Measurements from ENCODE around the gene ZBTB7C.

The ZBTB7C gene

DNA sequence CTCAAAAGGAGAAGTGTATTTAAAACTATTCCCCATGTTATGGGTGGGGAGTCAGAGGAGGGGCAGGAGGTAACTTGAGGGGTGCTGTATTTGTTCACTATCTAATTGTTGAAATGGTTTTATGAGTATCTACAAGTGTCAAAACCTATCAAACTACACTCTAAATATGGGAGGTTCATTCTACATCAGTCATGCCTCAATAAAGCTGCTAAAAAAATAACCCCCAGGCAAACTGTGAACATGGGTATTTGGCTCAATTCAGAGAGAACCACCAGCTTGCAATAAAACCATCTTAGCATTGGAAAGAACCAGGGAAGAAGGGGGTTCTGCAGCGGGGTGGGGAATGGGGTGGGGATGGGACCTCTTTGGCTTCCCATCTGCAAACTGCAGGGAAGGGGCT is 302.7 kb downstream of the ZBTB7C start:
- DNase-seq = no peak

DNA sequence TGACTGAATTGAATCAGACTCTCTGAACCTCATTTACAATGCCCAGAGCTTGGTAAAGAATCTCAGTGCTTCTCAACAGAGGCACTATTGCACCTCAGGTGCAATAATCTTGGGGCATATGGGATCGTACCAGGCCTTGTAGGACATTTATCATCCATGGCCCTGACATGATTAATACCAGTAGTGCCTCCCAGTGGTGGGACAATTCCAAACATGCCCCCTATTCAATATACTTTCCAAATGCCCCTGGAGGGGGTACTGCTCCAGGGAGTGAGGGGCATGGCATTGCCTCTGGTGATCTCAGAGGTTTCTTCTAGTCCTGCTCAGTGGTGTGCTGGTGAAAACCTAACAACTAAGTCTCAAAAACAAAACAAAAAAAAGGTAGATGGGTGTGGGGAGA is 303.9 kb downstream of the ZBTB7C start:
- no peak for DNase-seq

DNA sequence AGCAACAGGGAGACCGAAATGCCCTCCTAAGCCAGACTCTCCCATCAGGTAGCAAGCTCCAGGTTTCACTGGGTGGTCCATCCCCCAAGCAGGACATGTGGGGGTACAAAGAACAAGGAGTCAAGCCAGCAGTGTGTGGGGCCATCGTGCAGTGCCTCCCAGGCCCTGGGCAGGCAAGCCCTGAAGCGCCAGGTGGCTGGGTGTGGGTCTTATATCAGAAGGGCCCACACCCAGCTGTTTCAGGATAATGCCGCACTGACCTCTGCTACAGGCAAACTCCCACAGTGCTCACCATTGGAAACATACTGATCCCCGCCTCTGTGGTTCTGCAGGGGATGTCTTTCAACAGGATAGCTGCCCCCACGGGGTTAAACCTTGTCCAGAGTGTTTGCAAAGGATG is 304.5 kb downstream of the ZBTB7C start:
- DNase-seq = no peak

DNA sequence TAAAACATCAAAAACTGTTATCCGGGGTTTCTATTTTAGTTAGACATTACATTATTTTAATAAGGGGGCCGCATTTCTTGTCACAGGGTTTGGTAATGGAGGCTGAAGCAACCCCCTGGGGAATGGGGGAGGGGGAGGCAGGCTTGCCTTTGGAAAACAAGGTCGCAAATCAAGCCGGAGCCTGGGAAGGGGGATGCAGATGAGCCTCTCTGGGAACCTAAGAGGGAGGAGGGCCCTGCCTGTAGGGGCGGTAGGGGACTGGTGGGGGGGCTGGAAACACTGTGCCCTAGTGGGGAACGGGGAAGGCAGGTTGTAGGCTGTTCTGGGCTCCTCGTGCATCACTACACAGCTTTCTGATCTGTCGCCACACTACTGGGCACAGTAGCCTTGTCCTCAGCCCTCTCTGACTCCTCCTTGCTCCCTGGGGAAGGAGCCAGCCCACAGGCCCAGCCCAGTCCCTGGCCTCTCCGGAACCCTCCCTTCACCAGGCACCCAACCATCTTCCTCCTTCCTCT is 308.5 kb downstream of the ZBTB7C start:
- DNase-seq = no peak

DNA sequence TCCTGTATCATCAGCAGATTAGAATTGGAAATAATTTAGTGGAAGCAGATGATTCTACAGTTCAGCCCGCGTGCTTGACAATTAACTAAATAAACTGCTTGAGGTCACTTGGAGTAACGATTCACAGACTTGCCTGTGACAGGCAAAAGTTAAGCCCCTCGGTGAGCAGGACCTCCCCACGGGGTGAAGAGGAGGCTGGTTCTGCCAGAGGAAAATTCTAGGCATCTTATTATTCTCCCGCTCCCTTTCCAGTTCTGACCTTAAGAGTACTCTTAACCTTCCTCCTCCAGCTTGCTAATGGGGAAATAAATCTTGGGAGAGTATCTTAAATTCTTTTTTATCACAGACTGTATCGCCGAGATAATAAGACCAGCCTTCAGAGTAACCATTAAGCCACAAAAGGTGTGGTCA is 309.0 kb downstream of the ZBTB7C start:
- DNase-seq = no peak

DNA sequence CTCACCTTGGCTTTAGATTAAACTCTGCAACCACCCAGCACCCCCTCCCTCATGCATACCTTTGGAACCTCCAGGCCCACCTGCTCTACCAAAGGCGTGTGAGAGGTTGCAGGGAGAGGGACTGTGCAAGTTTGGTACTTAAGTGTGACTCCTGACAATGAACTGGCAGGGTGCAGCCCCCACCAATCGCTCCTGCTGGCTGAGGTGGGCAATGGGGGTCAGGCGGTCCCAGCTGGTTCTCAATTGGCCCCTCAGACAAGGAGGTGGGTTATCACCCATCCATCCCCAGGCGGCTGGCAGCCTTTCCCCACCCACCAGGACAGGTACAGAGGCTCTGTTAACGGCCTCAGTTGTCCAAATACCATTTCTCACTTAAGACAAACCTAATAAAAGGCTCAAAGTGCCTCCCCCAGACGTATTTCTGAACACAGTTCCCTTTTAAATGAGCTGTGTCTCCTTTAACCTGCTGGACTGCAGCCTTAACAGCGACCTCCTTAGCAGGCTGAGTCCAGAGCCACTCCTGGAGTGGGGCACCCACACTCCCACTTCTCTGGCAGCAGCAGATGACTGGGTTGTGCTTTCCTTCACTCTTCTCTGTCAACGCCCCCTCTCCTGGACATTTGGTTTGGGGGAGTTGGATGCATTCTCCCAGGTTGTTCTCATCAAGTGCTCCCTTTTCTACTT is 309.6 kb downstream of the ZBTB7C start:
- DNase-seq = no peak

DNA sequence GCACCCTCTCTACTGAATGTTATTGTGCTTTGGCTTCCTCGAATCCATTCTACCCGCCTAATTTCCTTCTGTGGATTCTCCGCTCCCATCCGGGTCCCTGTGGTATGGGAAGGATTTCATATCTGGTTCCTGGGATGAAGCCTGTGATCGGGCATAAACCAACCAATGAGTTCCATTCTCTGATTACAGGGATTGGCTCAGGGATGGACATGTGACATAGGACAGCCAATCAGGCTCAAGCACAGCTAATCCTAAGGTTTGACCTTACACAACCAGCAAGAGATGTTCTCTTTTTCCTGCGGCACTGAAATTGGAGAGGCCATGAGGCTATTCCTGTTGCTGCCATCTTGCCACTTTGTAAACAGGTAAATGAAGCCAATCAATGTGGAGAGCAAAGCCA is 310.6 kb downstream of the ZBTB7C start:
- DNase-seq = no peak

DNA sequence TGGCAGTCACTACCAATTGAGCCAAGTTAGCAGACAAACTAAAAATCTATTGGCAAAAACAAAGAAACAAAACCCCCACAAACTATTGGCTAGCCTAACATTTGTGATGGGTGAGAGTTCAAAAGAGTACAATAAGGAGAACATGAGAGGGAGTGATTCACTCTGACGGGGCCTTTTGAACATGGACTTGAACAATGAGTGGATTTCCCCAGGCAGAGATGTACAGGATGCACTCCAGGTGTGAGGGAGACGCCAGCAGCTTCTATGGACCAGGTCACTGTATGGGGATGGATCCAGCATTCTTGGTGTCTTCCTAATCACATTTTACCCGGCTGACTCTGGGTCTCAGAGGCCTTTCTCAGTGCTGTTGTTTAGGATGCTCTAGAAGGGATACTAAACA is 311.2 kb downstream of the ZBTB7C start:
- no peak for DNase-seq

DNA sequence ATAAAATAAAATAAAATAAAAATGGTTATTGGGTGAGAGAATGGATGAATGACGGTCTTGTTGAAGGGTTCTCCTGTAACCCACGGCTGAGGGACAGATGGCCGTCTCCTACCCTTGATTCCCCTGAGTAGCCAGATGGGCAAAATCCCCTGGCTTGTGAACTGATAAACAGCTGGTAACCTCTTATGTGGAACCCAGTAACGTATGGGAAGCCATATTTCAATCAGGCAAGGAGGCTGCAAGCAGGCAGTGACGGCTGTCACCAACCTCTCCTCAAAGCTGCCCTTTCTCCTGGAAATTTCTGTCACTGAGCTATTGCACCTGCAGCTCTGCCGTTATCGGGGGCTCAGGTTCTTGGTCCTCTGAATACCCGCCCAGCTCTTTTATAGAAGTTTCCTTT is 313.5 kb downstream of the ZBTB7C start:
- DNase-seq = no peak

DNA sequence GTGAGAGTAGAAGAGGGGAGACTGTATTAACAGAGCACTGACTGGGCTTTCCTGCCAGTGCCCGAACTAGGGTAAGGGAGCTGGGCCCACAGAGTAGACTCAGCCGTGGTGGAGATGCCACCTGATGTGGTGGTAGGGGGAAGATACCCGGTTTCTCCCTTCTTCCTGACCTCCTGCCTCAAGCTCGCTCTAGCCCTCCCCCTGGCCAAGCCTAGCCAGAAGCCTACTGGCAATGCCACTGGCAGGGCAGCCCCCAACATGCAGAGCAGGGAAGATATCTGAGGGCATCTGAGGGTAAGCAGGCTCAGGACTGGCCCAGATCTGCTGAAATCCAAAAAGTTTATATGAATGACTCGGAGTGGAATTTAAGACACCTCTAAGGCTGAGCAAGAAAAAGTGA is 316.1 kb downstream of the ZBTB7C start:
- DNase-seq = no peak

DNA sequence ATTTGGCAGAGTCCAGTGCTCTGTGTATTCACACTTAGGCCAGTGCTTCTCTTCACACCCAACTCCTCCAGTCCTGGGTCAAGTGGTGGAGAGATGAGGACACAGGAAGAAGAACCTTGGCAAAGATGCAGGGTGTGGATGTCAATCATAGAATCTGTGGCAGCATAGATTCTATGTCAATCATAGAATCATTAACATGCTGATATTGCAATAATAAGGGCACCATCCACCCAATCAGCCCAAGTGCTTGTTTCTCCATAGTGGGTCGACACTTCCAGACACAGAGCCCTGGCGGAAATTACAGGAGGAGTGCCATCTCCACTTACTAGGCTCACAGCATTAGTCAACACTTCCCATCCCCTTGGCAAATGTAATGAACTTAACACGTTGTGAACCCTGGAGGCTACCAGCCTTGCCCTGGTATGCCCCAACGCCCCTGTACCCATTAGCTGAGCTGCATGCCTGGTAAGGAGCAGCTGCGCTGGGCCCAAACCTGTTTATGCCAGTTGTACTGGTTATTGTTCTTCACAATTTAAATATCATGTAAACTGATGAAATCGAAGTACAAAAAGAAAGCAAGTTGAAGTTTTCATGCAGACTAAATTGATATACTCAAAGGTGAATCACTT is 317.2 kb downstream of the ZBTB7C start:
- no peak for DNase-seq

DNA sequence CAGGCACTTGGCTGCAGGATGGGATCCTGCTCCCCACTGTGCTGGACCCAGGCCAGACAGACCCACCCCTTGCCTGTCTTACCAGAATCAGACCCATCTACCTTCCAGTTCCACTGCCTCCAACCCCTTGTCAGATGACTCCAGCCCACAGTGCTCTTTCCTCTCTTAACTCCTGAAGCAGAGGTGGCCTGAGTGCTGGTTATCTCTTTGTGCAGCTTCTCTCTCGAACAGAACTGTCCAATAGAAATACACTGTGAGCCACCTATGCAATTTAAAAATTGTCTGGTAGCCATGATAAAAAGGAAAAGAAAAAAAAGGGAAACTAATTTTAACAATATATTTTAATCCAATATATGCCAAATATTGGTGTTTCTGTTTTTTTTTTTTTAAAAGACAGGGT is 318.5 kb downstream of the ZBTB7C start:
- no peak for DNase-seq

DNA sequence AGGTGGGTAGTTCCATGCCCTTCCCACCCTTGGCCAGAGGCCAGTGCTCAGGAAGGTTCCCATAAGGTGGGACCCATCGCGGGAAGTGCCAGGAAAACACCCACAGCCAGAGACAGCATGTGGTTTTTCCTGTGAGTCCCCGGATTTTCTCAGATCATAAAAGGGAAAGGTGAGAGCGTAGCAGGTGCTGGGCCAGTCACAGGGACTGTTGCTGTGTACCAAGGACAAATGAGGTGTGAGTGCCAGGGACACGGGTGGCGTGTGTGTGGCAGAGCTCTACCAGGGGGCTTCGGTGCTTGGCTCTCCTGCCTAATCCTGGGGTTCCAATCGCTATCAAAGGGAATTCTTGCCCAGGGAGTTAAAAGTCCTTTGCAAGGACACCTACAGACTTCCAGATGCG is 319.2 kb downstream of the ZBTB7C start:
- no peak for DNase-seq

DNA sequence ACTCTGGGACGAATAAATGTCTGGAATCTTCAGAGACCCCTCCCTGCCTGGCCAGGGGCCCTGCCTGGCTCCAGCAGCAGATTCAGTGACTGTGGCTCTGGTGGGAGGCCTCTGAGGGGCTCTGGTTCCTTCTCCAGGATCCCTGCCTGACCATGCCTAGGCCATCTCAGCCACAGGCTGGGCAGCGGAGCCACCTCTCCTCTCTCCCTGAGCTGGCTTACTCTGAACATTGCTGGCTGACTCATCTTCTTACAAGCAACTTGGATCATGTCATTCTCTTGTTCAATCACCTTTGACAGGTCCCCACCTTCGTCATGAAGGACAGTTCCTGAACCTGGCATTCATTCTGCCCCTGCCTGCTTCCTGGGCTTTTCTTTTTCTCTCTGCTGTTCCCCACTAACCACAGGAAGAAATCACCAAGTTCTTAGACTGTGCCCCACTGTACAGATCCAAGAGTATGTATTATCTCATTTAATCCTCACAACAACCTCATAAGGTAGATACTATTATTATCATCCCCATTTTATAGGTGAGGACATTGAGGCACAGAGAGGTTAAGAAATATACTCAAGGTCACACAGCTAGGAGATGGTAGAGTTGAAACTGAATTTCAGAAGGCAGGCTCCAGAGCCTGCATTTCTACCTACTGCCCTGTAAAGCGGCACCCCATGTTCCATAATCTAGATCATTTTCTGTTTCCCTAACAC is 323.2 kb downstream of the ZBTB7C start:
- DNase-seq = no peak

DNA sequence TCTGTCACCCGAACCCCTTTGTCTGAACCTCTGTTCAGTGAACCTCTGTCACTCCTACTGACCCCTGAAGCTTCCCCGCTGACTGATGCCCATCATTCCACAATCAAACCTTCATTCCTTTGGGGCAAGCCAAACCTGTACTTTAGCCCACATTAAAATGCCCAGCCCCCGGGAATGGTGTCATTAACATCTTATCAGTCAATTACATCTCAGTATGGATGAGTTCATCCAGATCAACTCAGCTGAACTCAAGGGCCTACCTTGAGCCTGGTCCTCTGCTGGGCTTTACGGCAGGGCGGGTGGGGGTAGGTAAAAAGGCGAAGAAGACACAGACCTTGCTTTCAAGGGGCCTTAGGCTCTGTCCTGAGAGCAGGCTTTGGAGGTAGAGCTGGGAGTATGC is 324.3 kb downstream of the ZBTB7C start:
- no peak for DNase-seq

DNA sequence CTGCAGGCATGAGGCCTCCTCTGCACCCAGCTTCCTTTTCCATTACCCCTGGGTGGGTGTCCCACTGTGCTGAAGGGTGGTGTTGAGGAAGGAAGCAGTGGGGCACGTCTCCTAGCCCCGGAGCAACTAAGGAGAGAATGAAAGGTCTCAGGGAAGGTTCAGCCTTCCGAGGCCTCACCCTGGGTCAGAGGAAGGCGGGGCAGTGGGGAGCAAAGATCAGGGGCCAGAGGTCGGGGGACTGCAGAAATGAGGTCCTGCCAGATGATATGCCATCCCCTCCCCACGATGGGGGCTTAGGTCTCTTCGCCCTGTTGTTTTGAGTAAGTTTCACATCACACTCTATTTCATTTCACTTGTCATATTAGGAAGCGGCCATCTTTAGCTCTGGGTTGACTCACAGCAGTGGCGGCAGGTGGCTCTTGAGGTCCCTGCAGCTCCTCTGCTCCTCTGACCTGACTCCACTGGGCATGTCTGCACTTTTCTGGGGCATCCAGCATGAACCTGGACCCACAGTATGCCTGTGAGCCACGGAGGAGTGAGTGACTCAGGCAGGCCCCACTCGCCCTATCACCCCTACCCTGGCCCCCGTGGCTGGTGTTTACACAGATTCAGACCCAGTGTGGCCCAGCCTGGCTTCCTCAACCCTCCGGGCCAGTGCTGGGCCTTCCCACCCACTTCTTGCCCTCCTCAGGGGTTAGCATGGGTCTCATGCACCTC is 325.0 kb downstream of the ZBTB7C start:
- DNase-seq = no peak

DNA sequence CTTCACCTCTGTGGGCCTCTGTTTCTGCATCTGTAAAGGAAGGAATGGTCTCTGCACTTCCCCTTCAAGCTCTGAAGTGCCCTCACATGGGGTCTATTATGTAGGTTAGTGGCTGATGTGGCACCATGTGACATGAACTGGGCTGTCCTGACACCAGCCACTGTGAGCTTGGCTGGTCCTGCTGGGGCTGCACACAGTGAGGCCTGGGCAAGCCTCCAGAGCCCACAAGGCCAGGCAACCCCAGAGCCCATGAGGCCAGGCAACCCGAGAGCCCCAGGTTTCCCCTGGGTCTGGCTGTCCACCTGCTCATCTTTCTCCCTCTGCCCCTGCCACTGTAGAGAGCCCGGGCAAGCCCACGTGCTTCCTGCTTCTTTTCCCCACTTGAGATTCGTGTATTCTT is 328.6 kb downstream of the ZBTB7C start:
- DNase-seq = no peak

DNA sequence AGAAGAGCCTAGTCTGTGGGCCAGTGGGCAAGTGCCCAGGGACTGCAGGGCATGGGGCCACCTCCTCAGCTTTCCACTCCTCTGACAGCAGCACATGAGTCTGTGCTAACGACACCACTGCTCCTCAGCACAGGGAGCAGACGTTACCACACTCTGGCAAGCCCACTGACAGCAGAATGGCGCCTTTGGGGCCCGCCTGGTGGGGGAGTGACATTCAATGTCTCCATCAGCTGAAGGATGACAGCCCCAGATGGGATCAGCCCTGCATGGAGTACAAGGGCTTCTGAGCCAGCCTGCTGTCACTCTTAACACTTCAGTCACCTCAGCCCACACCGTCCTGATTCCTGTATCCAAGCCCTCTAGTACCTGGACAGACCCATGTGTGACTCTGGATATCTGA is 329.3 kb downstream of the ZBTB7C start:
- DNase-seq = no peak

DNA sequence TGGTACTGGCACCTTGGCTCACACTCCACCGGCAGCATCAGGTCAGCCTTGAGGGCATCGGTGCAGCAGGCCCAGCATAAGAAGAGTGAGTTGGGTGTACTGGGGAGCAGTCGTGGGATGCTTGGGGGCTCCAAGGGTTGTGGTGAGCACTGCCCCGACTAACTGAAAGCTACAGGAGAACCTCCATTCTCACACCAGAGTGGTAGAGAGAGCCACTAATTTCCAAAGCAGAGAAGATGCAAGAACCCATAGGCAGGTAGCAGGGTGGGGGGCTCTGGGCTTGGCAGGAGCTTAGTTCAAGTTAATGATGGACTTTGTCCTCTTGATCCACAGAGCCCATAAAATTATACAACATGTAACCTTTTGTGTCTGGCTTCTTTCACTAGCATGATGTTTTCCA is 330.7 kb downstream of the ZBTB7C start:
- DNase-seq = no peak

DNA sequence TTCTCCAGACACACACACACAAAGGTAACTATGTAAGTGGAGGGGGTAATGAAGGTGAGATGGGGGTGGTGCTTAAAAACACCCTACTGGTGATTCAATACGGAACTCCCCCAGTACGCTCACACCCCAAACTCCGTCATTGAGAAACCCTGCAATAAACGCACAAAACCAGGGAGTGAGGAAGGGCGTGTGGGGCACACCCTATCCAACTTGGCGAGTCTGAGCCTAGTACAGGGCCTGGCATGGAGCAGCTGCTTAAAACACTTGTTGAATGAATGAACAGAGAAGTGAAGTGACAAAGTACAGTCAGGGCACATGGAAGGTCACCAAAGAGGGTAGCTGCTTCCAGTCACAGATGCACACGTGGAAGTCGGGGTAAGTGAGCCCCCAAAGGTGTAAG is 331.9 kb downstream of the ZBTB7C start:
- no peak for DNase-seq

DNA sequence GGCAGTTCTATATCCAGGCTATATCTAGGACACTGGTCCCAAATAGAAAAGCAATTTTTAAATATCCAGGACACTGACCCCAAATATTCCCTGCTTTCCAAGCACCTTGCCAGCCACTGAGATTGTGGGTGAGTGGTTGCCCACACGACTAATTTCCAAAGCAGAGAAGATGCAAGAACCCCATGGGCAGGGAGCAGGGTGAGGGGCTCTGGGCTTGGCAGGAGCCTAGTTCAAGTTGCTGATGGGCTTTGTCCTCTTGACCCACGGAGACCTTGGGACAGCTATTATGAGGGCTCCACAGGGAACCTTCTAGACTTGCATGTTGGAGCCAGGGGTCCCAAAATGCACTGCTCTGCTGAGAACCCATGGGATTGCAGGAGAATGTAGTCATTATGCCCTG is 332.7 kb downstream of the ZBTB7C start:
- DNase-seq = no peak

DNA sequence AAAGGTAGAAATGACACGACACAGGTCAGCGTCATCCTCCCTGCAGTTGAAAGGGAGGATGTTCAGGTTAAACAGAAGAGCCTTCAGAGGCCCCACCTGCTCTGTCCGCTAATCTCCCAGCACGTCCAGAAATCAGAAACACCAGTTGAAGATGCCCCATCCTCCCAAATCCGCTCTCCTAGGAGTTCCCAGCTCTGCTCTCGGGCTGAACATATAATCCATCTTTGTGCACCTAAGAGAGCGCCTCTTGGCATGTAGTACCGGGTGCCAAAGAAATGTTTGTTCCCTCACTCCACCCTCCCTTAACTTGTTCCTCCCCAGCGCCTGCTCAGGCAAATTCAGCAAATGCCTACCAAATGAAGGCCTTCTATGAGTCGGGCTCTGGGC is 333.5 kb downstream of the ZBTB7C start:
- DNase-seq = no peak

DNA sequence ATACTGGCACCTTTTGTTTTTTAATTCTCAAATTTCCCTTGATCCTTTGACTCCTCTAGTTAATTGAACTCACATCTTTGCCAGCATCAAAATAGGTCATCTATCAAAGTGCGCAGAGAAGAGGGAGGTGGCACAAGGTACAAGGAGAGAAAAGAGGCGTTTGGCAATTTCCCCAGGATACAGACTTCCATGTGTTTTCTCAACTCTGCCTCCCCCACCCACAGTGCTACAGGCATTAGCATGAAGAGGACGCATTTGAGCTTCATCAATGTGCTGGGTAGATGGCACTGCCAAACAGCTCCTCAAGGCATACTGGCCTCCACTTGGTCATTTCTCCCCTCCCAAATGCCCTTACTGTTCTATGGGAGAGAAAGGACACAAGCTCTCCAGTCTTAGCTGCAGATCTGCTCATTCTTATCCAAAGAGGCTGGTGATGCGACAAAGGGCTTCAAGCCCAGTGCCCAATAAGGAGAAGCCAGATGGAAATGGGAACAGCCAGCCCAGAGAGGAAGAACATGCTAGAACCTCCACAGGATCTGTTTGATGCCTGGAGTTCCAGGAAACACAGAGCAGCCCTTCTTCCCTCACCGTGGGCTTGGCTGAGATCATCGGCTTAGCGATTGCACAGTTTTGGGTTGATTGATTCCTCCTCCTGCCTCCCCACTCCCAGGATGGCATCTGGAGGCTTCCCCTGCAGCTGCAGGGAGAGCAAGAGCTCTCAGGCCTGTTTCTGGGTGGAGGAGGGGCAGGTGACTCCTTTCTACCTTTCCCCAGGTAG is 334.1 kb downstream of the ZBTB7C start:
- no peak for DNase-seq

All from midbrain (tissue), 1 donor.